HepG2 (cell line): ENCODE results near the gene TEDC1. TPM values are rescaled to one million over a fixed set of nuclear protein-coding genes. Genes with fewer than 3 reads are reported as not detected.
A peak's percentile ranks its signal among the peaks of the same experiment; 100 is the strongest.

Experiments
- ATAD3A ChIP-seq: sonication (generic); formaldehyde crosslinking; IDR thresholded peaks from 2 replicates; pipeline ENCODE4 v1.4.0; 2020; ENCODE audit warnings: missing genetic modification reagents
- ETV6 ChIP-seq: sonication (generic); formaldehyde crosslinking; conservative IDR thresholded peaks from 2 replicates; pipeline ENCODE4 v1.4.0; 2020; ENCODE audit warnings: missing genetic modification reagents
- FOXC1 ChIP-seq: sonication (generic); formaldehyde crosslinking; IDR thresholded peaks from 2 replicates; pipeline ENCODE4 v1.8.0; 2022; ENCODE audit warnings: mild to moderate bottlenecking, missing genetic modification reagents, borderline replicate concordance
- FOXP4 ChIP-seq: sonication (generic); formaldehyde crosslinking; IDR thresholded peaks from 2 replicates; pipeline ENCODE4 v1.4.0; 2020; ENCODE audit warnings: missing genetic modification reagents
- HINFP ChIP-seq: sonication (generic); formaldehyde crosslinking; IDR thresholded peaks from 2 replicates; pipeline ENCODE4 v1.4.0; 2020; ENCODE audit warnings: low read depth, mild to moderate bottlenecking, missing genetic modification reagents
- HNF1A ChIP-seq, 2 experiments: sonication (generic) in 1 of 2; formaldehyde crosslinking in 1 of 2; IDR thresholded peaks; 2 replicates each; pipeline versions ENCODE4 v1.4.0 to v1.6.1; 2016 to 2020; ENCODE audit warnings: borderline replicate concordance in 1 of 2, low read depth in 1 of 2, mild to moderate bottlenecking in 1 of 2, missing genetic modification reagents in 1 of 2
- HNRNPLL ChIP-seq: fragments of 200-400 bp; formaldehyde crosslinking; IDR thresholded peaks from 2 replicates; pipeline ENCODE4 v1.6.1; 2017; ENCODE audit warnings: mild to moderate bottlenecking, low read depth, low read length; ENCODE audit not compliant: poor library complexity, severe bottlenecking
- LCORL ChIP-seq, 2 experiments: fragments of 450-650 bp in 1 of 2; sonication (generic) in 1 of 2; formaldehyde crosslinking in 1 of 2; IDR thresholded peaks; 2 replicates each; pipeline versions ENCODE4 v1.5.0 to v1.6.1; 2017 to 2020; ENCODE audit warnings: antibody characterized with exemption in 1 of 2, missing genetic modification reagents in 1 of 2
- SNAPC2 ChIP-seq: sonication (generic); formaldehyde crosslinking; IDR thresholded peaks from 2 replicates; pipeline ENCODE4 v1.8.1; 2022; ENCODE audit warnings: mild to moderate bottlenecking, missing genetic modification reagents
- SRY ChIP-seq: sonication (generic); formaldehyde crosslinking; IDR thresholded peaks from 2 replicates; pipeline ENCODE4 v1.8.0; 2022; ENCODE audit warnings: mild to moderate bottlenecking, missing genetic modification reagents
- ZBTB46 ChIP-seq: sonication (generic); formaldehyde crosslinking; IDR thresholded peaks from 2 replicates; pipeline ENCODE4 v1.4.0; 2020; ENCODE audit warnings: mild to moderate bottlenecking, missing genetic modification reagents, borderline replicate concordance
- ZNF558 ChIP-seq: sonication (generic); formaldehyde crosslinking; IDR thresholded peaks from 2 replicates; pipeline ENCODE4 v1.9.0; 2022; ENCODE audit warnings: mild to moderate bottlenecking, missing genetic modification reagents, borderline replicate concordance
- ZNF580 ChIP-seq: IDR thresholded peaks from 2 replicates; pipeline ENCODE4 v1.6.1; 2016; ENCODE audit warnings: low read depth, borderline replicate concordance
- ZNF678 ChIP-seq: sonication (generic); formaldehyde crosslinking; IDR thresholded peaks from 2 replicates; pipeline ENCODE4 v1.4.0; 2020; ENCODE audit warnings: mild to moderate bottlenecking, missing genetic modification reagents
- ZNF784 ChIP-seq: sonication (generic); formaldehyde crosslinking; IDR thresholded peaks from 2 replicates; pipeline ENCODE4 v1.5.1; 2020; ENCODE audit warnings: missing genetic modification reagents, mild to moderate bottlenecking, borderline replicate concordance
- polyA plus RNA-seq, 8 experiments: library from polyadenylated mRNA; depleted of rRNA in 3 of 8; stranded (reverse) in 7 of 8; unstranded in 1 of 8; fragments of >200 nt; fragmentation: Illumina TruSeq in 4 of 8; extraction: Trizol in 4 of 8; gene quantifications; 2 replicates each; pipeline versions ENCODE4 v1.2.1 to v1.2.3, GENCODE V29; 2011 to 2016; ENCODE audit warnings: low read depth in 4 of 8, missing spikeins in 1 of 8, mixed read lengths in 1 of 8; ENCODE audit not compliant: insufficient read depth in 1 of 8
- total RNA-seq, 5 experiments: library from RNA; depleted of rRNA; stranded (reverse); fragments of >200 nt; fragmentation: Illumina TruSeq; extraction: Trizol; gene quantifications; 2 replicates each; pipeline ENCODE4 v1.2.3, GENCODE V29; 2016; ENCODE audit warnings: low read depth in 1 of 5

Gene TEDC1
- total and polyA plus RNA-seq, 2 of the 13 experiments (the other 11 are each of a cell fraction or from before 2014, with no cell fraction given), result 5.7 to 27.4 TPM

GRCh38 chr14:105475269-105476096, 15.6 kb upstream of the TEDC1 start (continued):
- TF ChIP-seq ZNF784 (CRISPR knock-in tag), result no peak
- peak; percentile 72; the same call in 1 of the 2 replicates for TF ChIP-seq ZBTB46 (CRISPR knock-in tag)
- TF ChIP-seq HNRNPLL, result peak; percentile 34
- TF ChIP-seq HNF1A (IDR thresholded peaks at IDR 0.05; ENCODE audit: low read depth), result no peak
- 0 out of 2 replicates have a peak, but pooled peaks have one; percentile 30 for TF ChIP-seq HNF1A (CRISPR knock-in tag; IDR thresholded peaks at IDR 0.05; ENCODE audit: borderline replicate concordance)
- peak; percentile 43; the same call in 1 of the 2 replicates for TF ChIP-seq HINFP (CRISPR knock-in tag)
- no peak for TF ChIP-seq ETV6 (CRISPR knock-in tag)
- no peak for TF ChIP-seq SRY (CRISPR knock-in tag)
- no peak for TF ChIP-seq FOXC1 (CRISPR knock-in tag)
- TF ChIP-seq ATAD3A (CRISPR knock-in tag), result no peak
- no peak for TF ChIP-seq FOXP4
- TF ChIP-seq LCORL (IDR thresholded peaks at IDR 0.05), result no peak
- 0 out of 2 replicates have a peak, but pooled peaks have one; percentile 17 for TF ChIP-seq LCORL (CRISPR knock-in tag; IDR thresholded peaks at IDR 0.05)
- TF ChIP-seq ZNF580 (CRISPR knock-in tag), result no peak
- 0 out of 2 replicates have a peak, but pooled peaks have one; percentile 16 for TF ChIP-seq SNAPC2 (CRISPR knock-in tag)
- no peak for TF ChIP-seq ZNF558 (CRISPR knock-in tag)
- 0 out of 2 replicates have a peak, but pooled peaks have one; percentile 48 for TF ChIP-seq ZNF678 (CRISPR knock-in tag)
